SKM-1 (cell line): ENCODE results near the gene NLGN1.
"Not testable (repeated sequence)": the region's sequence is repeated elsewhere in the genome, so short reads cannot be mapped to it uniquely, and the experiment has no call there.

Experiments used
- DNase-seq: peaks from one replicate; lab custom pipeline; 2025; ENCODE audit not compliant: unreplicated experiment; lab: John Stamatoyannopoulos, UW

NLGN1 gene

GRCh38 chr3:173429076-173429475 lies 31.5 kb downstream of the NLGN1 start:
- no peak for DNase-seq

GRCh38 chr3:173429527-173429926 lies 32.0 kb downstream of the NLGN1 start:
- no peak for DNase-seq

GRCh38 chr3:173430576-173430975 lies 33.0 kb downstream of the NLGN1 start:
- DNase-seq = no peak

- no peak for DNase-seq
These were observed 41.5 kb downstream of the NLGN1 start for GRCh38 chr3:173439004-173439403.

- DNase-seq = no peak
These were observed 43.0 kb downstream of the NLGN1 start for GRCh38 chr3:173440514-173440913.

- not testable (repeated sequence) for DNase-seq
These were observed 54.0 kb downstream of the NLGN1 start for GRCh38 chr3:173451561-173451960.

GRCh38 chr3:173463250-173463649 lies 65.7 kb downstream of the NLGN1 start:
- no peak for DNase-seq

- DNase-seq = no peak
These were observed 67.6 kb downstream of the NLGN1 start for GRCh38 chr3:173465112-173465511.

- no peak for DNase-seq
These were observed 68.5 kb downstream of the NLGN1 start for GRCh38 chr3:173465898-173466678.

GRCh38 chr3:173467501-173467900 lies 70.0 kb downstream of the NLGN1 start:
- no peak for DNase-seq

GRCh38 chr3:173473237-173473636 lies 75.7 kb downstream of the NLGN1 start:
- no peak for DNase-seq

- DNase-seq = no peak
These were observed 81.8 kb downstream of the NLGN1 start for GRCh38 chr3:173479301-173479700.

- no peak for DNase-seq
These were observed 104.5 kb downstream of the NLGN1 start for GRCh38 chr3:173501931-173502489.

GRCh38 chr3:173502983-173503568 lies 105.5 kb downstream of the NLGN1 start:
- DNase-seq = no peak

- no peak for DNase-seq
These were observed 113.0 kb downstream of the NLGN1 start for GRCh38 chr3:173510565-173510964.

GRCh38 chr3:173513123-173513522 lies 115.6 kb downstream of the NLGN1 start:
- no peak for DNase-seq

- DNase-seq = peak; percentile 22
These were observed 131.6 kb downstream of the NLGN1 start for GRCh38 chr3:173529062-173529711.

- no peak for DNase-seq
These were observed 134.1 kb downstream of the NLGN1 start for GRCh38 chr3:173531602-173532001.

GRCh38 chr3:173538410-173538809 lies 140.9 kb downstream of the NLGN1 start:
- no peak for DNase-seq

- not testable (repeated sequence) for DNase-seq
These were observed 148.0 kb downstream of the NLGN1 start for GRCh38 chr3:173545590-173545989.

- no peak for DNase-seq
These were observed 149.5 kb downstream of the NLGN1 start for GRCh38 chr3:173547070-173547469.

GRCh38 chr3:173548261-173548660 lies 150.7 kb downstream of the NLGN1 start:
- DNase-seq = no peak
